ENCODE measurements around the gene NEU1.

GRCh38 chr6:31879901-31880300 is 17.3 kb upstream of the NEU1 start:
- TF ChIP-seq SUZ12 (IDR thresholded peaks at IDR 0.05; ENCODE audit: extremely low read depth, insufficient read depth, insufficient read length) (no peak), ZNF274 (IDR thresholded peaks at IDR 0.05; ENCODE audit: low read depth, low read length) (no peak), YY1 (IDR thresholded peaks at IDR 0.05; ENCODE audit: insufficient read depth, insufficient read length) (no peak)
